Muscle of leg (tissue), 11 donors: Measurements from ENCODE around the gene OR52J3. TPM values are rescaled to one million over a fixed set of nuclear protein-coding genes. Genes with fewer than 3 reads are reported as not detected.

Source experiments
- DNase-seq: peaks from one replicate; pipeline ENCODE4 v3.0.0; 2013
- H3K27ac ChIP-seq: one replicate; pipeline ENCODE4 v1.5.1; 2013; ENCODE audit warnings: mild to moderate bottlenecking, low read length, control low read depth
- H3K27me3 ChIP-seq: one replicate; pipeline ENCODE4 v1.6.1; 2013; ENCODE audit warnings: low read length; ENCODE audit not compliant: control insufficient read depth, insufficient read depth
- H3K36me3 ChIP-seq: one replicate; pipeline ENCODE4 v1.6.1; 2013; ENCODE audit warnings: low read length; ENCODE audit not compliant: control insufficient read depth, insufficient read depth
- H3K4me1 ChIP-seq: one replicate; pipeline ENCODE4 v1.6.1; 2013; ENCODE audit warnings: low read length; ENCODE audit not compliant: control insufficient read depth, insufficient read depth
- H3K4me3 ChIP-seq: one replicate; pipeline ENCODE4 v1.5.1; 2013; ENCODE audit warnings: low read length, control low read depth
- H3K9me3 ChIP-seq: replicated peaks from 2 replicates; pipeline ENCODE4 v1.6.1; 2013; ENCODE audit warnings: low read depth, low read length; ENCODE audit not compliant: control insufficient read depth
- WGBS: methylation state at CpG from one replicate; pipeline ENCODE4 v1.1.5; 2013; ENCODE audit warnings: missing lambda C conversion rate; ENCODE audit not compliant: insufficient coverage; 5-methylcytosine and 5-hydroxymethylcytosine counted together
- polyA plus RNA-seq, 8 donors: library from polyadenylated mRNA; unstranded; fragments of 120-200 nt; gene quantifications; one replicate each; pipeline versions ENCODE4 v1.2.1 to v1.2.3, GENCODE V29; 2013; ENCODE audit warnings: inconsistent platforms in 1 of 8, low replicate concordance in 1 of 8; ENCODE audit not compliant: insufficient read length in 8 of 8, insufficient read depth in 1 of 8
- total RNA-seq: library from RNA; stranded (reverse); fragments of 120-200 nt; gene quantifications from one replicate; pipeline ENCODE4 v1.2.4, GENCODE V29; 2013

The OR52J3 gene
- total and polyA plus RNA-seq, 9 donors, result not detected

DNA sequence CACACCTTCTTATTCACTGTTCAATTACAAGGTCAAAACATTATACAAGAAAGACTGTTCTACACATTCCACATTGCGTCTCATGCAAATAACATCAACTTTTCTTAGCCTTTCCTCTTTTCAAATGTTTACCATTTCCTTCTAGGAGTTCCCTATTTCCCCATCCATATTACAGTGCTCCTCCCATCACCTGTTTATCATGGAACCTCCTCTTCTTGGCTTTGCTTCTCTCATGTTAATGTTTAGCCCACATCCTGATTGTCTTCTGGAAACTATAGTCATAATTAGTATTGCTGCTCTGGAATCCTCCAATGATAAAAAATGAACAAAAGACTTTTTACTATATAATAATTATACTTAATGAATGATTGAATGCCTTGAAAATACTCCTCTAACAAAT lies 44.3 kb downstream of the OR52J3 start:
- WGBS, result 89% methylated on average over 1 of the region's 1 CpG
- no peaks in the 10 kb centered on the region for H3K4me1 ChIP-seq
- no peaks in the 10 kb centered on the region for H3K27me3 ChIP-seq
- H3K9me3 ChIP-seq, result no peaks in the 10 kb centered on the region
- H3K36me3 ChIP-seq, result no peaks in the 10 kb centered on the region
- no peak overlapping the region for H3K27ac ChIP-seq
- no peak overlapping the region for H3K4me3 ChIP-seq
- DNase-seq, result no peak

DNA sequence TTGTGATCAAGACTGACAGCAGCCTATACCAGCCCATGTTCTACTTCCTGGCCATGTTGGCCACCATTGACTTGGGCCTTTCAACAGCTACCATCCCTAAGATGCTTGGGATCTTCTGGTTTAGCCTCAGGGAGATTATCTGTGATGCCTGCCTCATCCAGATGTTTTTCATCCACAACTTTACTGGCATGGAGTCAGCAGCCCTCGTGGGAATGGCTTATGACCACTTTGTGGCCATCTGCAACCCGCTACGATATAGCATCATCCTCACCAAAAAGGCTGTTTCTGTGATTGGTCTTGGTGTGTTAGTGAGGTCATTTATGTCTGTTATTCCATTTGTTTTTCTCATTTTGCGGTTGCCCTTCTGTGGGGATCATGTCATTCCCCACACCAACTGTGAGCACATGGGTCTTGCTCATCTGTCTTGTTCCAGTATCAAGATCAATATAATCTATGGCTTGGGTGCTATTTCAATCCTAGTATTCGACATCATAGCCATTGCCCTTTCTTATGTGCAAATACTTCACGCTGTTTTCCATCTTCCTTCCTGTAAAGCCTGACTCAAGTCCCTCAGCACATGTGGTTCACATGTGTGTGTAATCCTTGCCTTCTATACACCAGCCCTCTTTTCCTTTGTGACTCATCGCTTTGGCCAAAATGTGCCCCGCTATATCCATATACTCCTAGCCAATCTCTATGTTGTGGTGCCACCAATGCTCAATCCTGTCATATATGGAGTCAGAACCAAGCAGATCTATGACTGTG lies 46.7 kb downstream of the OR52J3 start:
- Histone ChIP-seq H3K4me3 (no peak overlapping the region), H3K9me3 (no peaks in the 10 kb centered on the region), H3K27ac (no peak overlapping the region), H3K4me1 (no peaks in the 10 kb centered on the region), H3K36me3 (no peaks in the 10 kb centered on the region), H3K27me3 (no peaks in the 10 kb centered on the region)
- 64% methylated on average over 3 of the region's 8 CpGs for WGBS
- no peak for DNase-seq

DNA sequence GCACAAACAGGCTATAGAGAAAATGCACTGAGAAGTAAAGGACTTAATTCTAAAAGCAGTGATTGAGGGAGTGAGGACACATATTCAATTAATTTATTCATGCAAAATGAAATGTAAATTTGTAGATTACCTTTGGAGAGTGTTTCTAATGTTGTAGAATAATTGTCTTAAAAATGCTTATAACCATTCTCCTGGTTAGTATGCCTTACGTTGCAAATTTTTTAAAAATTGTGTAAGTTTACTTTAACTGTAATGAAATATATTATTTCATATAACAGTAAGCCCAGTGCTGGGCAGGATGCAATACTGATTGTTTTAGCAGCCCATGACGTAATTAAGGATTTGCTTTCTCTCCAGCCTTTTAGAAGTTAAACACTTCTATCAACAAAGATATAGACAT lies 49.7 kb downstream of the OR52J3 start:
- no peaks in the 10 kb centered on the region for H3K27me3 ChIP-seq
- no peak overlapping the region for H3K27ac ChIP-seq
- DNase-seq, result no peak
- no peaks in the 10 kb centered on the region for H3K36me3 ChIP-seq
- H3K4me3 ChIP-seq, result no peak overlapping the region
- WGBS, result no CpG with 5 or more reads among the region's 2 CpGs
- no peaks in the 10 kb centered on the region for H3K4me1 ChIP-seq
- H3K9me3 ChIP-seq, result no peaks in the 10 kb centered on the region

Other genes with a start within 250 kb of the OR52J3 start
- gene OR52R1, start 242.1 kb upstream of the OR52J3 start, total RNA-seq, result not detected
- not detected for gene OR52R1, start 242.1 kb upstream of the OR52J3 start, polyA plus RNA-seq
- not detected for gene OR51F2, start 225.2 kb upstream of the OR52J3 start, total RNA-seq
- under 1 TPM in 1 of 8 donors, not detected in 7; 0.10 TPM for gene OR51F2, start 225.2 kb upstream of the OR52J3 start, polyA plus RNA-seq
- gene OR51S1, start 197.3 kb upstream of the OR52J3 start, total RNA-seq, result not detected
- not detected for gene OR51S1, start 197.3 kb upstream of the OR52J3 start, polyA plus RNA-seq
- gene OR51T1, start 164.6 kb upstream of the OR52J3 start, total RNA-seq, result not detected
- gene OR51T1, start 164.6 kb upstream of the OR52J3 start, polyA plus RNA-seq, result not detected
- gene OR51A7, start 142.7 kb upstream of the OR52J3 start, total RNA-seq, result not detected
- gene OR51A7, start 142.7 kb upstream of the OR52J3 start, polyA plus RNA-seq, result not detected
- not detected for gene OR51G2, start 127.2 kb upstream of the OR52J3 start, total RNA-seq
- gene OR51G2, start 127.2 kb upstream of the OR52J3 start, polyA plus RNA-seq, result not detected
- gene OR51G1, start 122.2 kb upstream of the OR52J3 start, total RNA-seq, result not detected
- not detected for gene OR51G1, start 122.2 kb upstream of the OR52J3 start, polyA plus RNA-seq
- 0.04 TPM for gene OR51A4, start 98.9 kb upstream of the OR52J3 start, total RNA-seq
- gene OR51A4, start 98.9 kb upstream of the OR52J3 start, polyA plus RNA-seq, result not detected
- gene OR51A2, start 90.8 kb upstream of the OR52J3 start, total RNA-seq, result not detected
- not detected for gene OR51A2, start 90.8 kb upstream of the OR52J3 start, polyA plus RNA-seq
- gene OR51L1, start 51.7 kb upstream of the OR52J3 start, total RNA-seq, result not detected
- under 1 TPM in 2 of 8 donors, not detected in 6; 0.01 to 0.12 TPM for gene OR51L1, start 51.7 kb upstream of the OR52J3 start, polyA plus RNA-seq
- not detected for gene OR52E2, start 13.1 kb downstream of the OR52J3 start, total RNA-seq
- gene OR52E2, start 13.1 kb downstream of the OR52J3 start, polyA plus RNA-seq, result not detected
- not detected for gene OR52E1, start 23.0 kb downstream of the OR52J3 start, total RNA-seq
- not detected for gene OR52E1, start 23.0 kb downstream of the OR52J3 start, polyA plus RNA-seq
- not detected for gene OR52A5, start 91.8 kb downstream of the OR52J3 start, total RNA-seq
- gene OR52A5, start 91.8 kb downstream of the OR52J3 start, polyA plus RNA-seq, result not detected
- gene OR52A1, start 108.2 kb downstream of the OR52J3 start, total RNA-seq, result not detected
- under 1 TPM in 6 of 8 donors, not detected in 2; 0.01 to 0.03 (median 0.01) TPM for gene OR52A1, start 108.2 kb downstream of the OR52J3 start, polyA plus RNA-seq
- gene OR51V1, start 154.2 kb downstream of the OR52J3 start, total RNA-seq, result not detected
- gene OR51V1, start 154.2 kb downstream of the OR52J3 start, polyA plus RNA-seq, result not detected
- 755 TPM for gene HBB, start 180.5 kb downstream of the OR52J3 start, total RNA-seq
- gene HBB, start 180.5 kb downstream of the OR52J3 start, polyA plus RNA-seq, result 100 to 1,000 TPM; 217 to 965 (median 589) TPM
- gene HBD, start 188.0 kb downstream of the OR52J3 start, total RNA-seq, result not detected
- 1 to 10 TPM in 1 of 8 donors, under 1 TPM in 5, not detected in 2; 0.39 to 1.0 (median 0.58) TPM for gene HBD, start 188.0 kb downstream of the OR52J3 start, polyA plus RNA-seq
- 1,078 TPM for gene HBG1, start 203.3 kb downstream of the OR52J3 start, total RNA-seq
- 1,000 to 10,000 TPM in 2 of 8 donors, 10 to 100 TPM in 6; 12.5 to 3,398 (median 25.4) TPM for gene HBG1, start 203.3 kb downstream of the OR52J3 start, polyA plus RNA-seq
- gene HBG2, start 208.3 kb downstream of the OR52J3 start, total RNA-seq, result 9,238 TPM
- gene HBG2, start 208.3 kb downstream of the OR52J3 start, polyA plus RNA-seq, result over 10,000 TPM in 1 of 8 donors, 1,000 to 10,000 TPM in 7; 2,843 to 13,943 (median 6,695) TPM
- 10.3 TPM for gene HBE1, start 223.4 kb downstream of the OR52J3 start, total RNA-seq
- 10 to 100 TPM in 7 of 8 donors, 1 to 10 TPM in 1; 6.7 to 64.8 (median 19.8) TPM for gene HBE1, start 223.4 kb downstream of the OR52J3 start, polyA plus RNA-seq